ENCODE data around the gene SUPT5H.
"Not testable (repeated sequence)": the region's sequence is repeated elsewhere in the genome, so short reads cannot be mapped to it uniquely, and the experiment has no call there.

The SUPT5H gene

GRCh38 chr19:39465956-39466747, 20.8 kb downstream of the SUPT5H start:
- DNase-seq (ENCODE audit: low read depth in 2 of 2), result no peak

GRCh38 chr19:39467941-39468340, 22.6 kb downstream of the SUPT5H start:
- DNase-seq (ENCODE audit: low read depth in 2 of 2), result no peak

- DNase-seq (ENCODE audit: low read depth in 2 of 2), result no peak
Measured at GRCh38 chr19:39469036-39469435, 23.7 kb downstream of the SUPT5H start.

GRCh38 chr19:39469567-39469966, 24.2 kb downstream of the SUPT5H start:
- DNase-seq (ENCODE audit: low read depth in 2 of 2), result no peak

- DNase-seq (ENCODE audit: low read depth in 2 of 2), result no peak
Measured at GRCh38 chr19:39470724-39471339, 25.4 kb downstream of the SUPT5H start.

GRCh38 chr19:39471756-39472536, 26.6 kb downstream of the SUPT5H start:
- no peak for DNase-seq (ENCODE audit: low read depth in 2 of 2)

GRCh38 chr19:39472746-39473442, 27.5 kb downstream of the SUPT5H start:
- no peak for DNase-seq (ENCODE audit: low read depth in 2 of 2)

- no peak for DNase-seq (ENCODE audit: low read depth in 2 of 2)
Measured at GRCh38 chr19:39473443-39473960, 28.1 kb downstream of the SUPT5H start.

- DNase-seq (ENCODE audit: low read depth in 2 of 2), result no peak
Measured at GRCh38 chr19:39474139-39474620, 28.8 kb downstream of the SUPT5H start.

GRCh38 chr19:39475748-39476147, 30.4 kb downstream of the SUPT5H start:
- no peak for DNase-seq (ENCODE audit: low read depth in 2 of 2)

- DNase-seq (ENCODE audit: low read depth in 2 of 2), result not testable (repeated sequence)
Measured at GRCh38 chr19:39479319-39479801, 34.0 kb downstream of the SUPT5H start.

- DNase-seq (ENCODE audit: low read depth in 2 of 2), result no peak
Measured at GRCh38 chr19:39479916-39480315, 34.5 kb downstream of the SUPT5H start.

GRCh38 chr19:39480337-39481228, 35.2 kb downstream of the SUPT5H start, which contains the start of gene TIMM50:
Gene TIMM50, plus strand, starts transcription at chr19:39480838. Its CDS starts 16 bp downstream, at chr19:39480854.
- DNase-seq (ENCODE audit: low read depth in 2 of 2), result peak; percentile 70 to 78

GRCh38 chr19:39481229-39481545, 35.8 kb downstream of the SUPT5H start:
- DNase-seq (ENCODE audit: low read depth in 2 of 2), result no peak

- DNase-seq (ENCODE audit: low read depth in 2 of 2), result no peak
Measured at GRCh38 chr19:39481676-39482075, 36.3 kb downstream of the SUPT5H start.

- DNase-seq (ENCODE audit: low read depth in 2 of 2), result no peak
Measured at GRCh38 chr19:39483141-39483540, 37.8 kb downstream of the SUPT5H start.

- DNase-seq (ENCODE audit: low read depth in 2 of 2), result no peak
Measured at GRCh38 chr19:39489756-39490155, 44.4 kb downstream of the SUPT5H start.

GRCh38 chr19:39492225-39492624, 46.8 kb downstream of the SUPT5H start:
- DNase-seq (ENCODE audit: low read depth in 2 of 2), result no peak

- DNase-seq (ENCODE audit: low read depth in 2 of 2), result no peak
Measured at GRCh38 chr19:39492788-39493187, 47.4 kb downstream of the SUPT5H start.

GRCh38 chr19:39494661-39495060, 49.3 kb downstream of the SUPT5H start:
- DNase-seq (ENCODE audit: low read depth in 2 of 2), result no peak
